C4-2B (cell line): ENCODE measurements around the gene FOXD4L1.
"Not testable (repeated sequence)": the region's sequence is repeated elsewhere in the genome, so short reads cannot be mapped to it uniquely, and the experiment has no call there.

Experiments
- ZFX ChIP-seq: fragments of 450-650 bp; IDR thresholded peaks from 2 replicates; pipeline ENCODE4 v1.6.1; 2017
- TF ChIP-seq, protein P1 (sequence below): fragments of 450-650 bp; conservative IDR thresholded peaks from 2 replicates; pipeline ENCODE4 v1.5.1; 2017; ENCODE audit warnings: mild to moderate bottlenecking

DNA sequence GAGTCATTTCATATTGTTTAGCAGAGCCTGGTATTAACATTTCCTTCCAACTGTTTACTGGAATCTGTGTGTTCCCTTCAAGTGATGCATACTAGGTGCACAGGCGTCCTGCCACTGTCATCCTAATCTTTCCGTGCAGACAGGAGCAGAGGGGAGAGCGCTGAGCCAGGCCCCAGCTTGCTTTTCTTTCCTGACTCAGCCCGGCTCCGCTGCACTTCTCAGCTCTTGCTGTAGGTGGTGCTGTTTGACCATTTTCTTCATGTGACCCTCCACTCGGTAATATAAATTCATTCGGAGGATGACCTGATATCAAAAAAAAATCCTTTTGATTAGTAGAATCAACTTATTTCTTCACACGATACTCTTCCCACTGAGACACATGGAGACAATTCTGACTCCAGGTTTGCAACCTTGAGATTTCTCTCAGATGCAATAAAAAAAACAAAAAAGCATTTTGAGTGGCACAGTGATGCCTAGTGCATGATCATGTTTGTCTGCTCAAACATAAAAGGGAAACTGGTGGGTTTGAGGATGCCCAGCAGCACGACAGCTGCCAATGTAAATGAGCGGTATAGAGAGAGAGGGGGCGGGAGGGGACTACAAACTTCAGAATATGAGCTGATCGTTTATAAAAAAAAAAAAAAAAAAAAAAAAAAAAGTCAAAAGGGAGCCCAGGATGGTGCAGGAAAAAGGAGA is 29.0 kb downstream of the FOXD4L1 start:
- TF ChIP-seq, protein P1, sequence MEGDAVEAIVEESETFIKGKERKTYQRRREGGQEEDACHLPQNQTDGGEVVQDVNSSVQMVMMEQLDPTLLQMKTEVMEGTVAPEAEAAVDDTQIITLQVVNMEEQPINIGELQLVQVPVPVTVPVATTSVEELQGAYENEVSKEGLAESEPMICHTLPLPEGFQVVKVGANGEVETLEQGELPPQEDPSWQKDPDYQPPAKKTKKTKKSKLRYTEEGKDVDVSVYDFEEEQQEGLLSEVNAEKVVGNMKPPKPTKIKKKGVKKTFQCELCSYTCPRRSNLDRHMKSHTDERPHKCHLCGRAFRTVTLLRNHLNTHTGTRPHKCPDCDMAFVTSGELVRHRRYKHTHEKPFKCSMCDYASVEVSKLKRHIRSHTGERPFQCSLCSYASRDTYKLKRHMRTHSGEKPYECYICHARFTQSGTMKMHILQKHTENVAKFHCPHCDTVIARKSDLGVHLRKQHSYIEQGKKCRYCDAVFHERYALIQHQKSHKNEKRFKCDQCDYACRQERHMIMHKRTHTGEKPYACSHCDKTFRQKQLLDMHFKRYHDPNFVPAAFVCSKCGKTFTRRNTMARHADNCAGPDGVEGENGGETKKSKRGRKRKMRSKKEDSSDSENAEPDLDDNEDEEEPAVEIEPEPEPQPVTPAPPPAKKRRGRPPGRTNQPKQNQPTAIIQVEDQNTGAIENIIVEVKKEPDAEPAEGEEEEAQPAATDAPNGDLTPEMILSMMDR, result peak; percentile 38
- TF ChIP-seq ZFX, result not testable (repeated sequence)
